Type B pancreatic cell (in vitro differentiated cells): Measurements from ENCODE around the gene NOXA1. TPM values are rescaled to one million over a fixed set of nuclear protein-coding genes. Genes with fewer than 3 reads are reported as not detected.

ENCODE experiments used
- DNase-seq: peaks from one replicate; pipeline ENCODE4 v3.0.0; 2021; ENCODE audit warnings: mixed read lengths; ENCODE audit not compliant: unreplicated experiment; ENCODE audit errors: extremely low spot score
- H3K27ac Mint-ChIP-seq: 2 replicates; pipeline ENCODE4 v1.8.0; 2021; ENCODE audit warnings: mild to moderate bottlenecking, mixed read lengths
- H3K27me3 Mint-ChIP-seq: 2 replicates; pipeline ENCODE4 v1.8.0; 2021; ENCODE audit warnings: mixed read lengths
- H3K36me3 Mint-ChIP-seq: 2 replicates; pipeline ENCODE4 v1.8.0; 2021; ENCODE audit warnings: mixed read lengths
- H3K4me1 Mint-ChIP-seq: one replicate; pipeline ENCODE4 v1.8.0; 2021; ENCODE audit warnings: mixed read lengths; ENCODE audit not compliant: unreplicated experiment
- H3K4me3 Mint-ChIP-seq: 2 replicates; pipeline ENCODE4 v1.8.0; 2021; ENCODE audit warnings: mild to moderate bottlenecking, mixed read lengths
- H3K9me3 Mint-ChIP-seq: 2 replicates; pipeline ENCODE4 v1.8.0; 2021; ENCODE audit warnings: mixed read lengths
- total RNA-seq: library from RNA; stranded (reverse); gene quantifications from 2 replicates; pipeline ENCODE4 v1.2.1, GENCODE V29; 2021; ENCODE audit warnings: low replicate concordance
- TF ChIP-seq, protein P1 (sequence below): fragments of 200-600 bp; sonication (generic); conservative IDR thresholded peaks from 2 replicates; pipeline ENCODE4 v1.5.0; 2021; ENCODE audit warnings: antibody characterized with exemption, mild to moderate bottlenecking

NOXA1 gene
- total RNA-seq, 1 donor from 2014 or later = 6.4 TPM

DNA sequence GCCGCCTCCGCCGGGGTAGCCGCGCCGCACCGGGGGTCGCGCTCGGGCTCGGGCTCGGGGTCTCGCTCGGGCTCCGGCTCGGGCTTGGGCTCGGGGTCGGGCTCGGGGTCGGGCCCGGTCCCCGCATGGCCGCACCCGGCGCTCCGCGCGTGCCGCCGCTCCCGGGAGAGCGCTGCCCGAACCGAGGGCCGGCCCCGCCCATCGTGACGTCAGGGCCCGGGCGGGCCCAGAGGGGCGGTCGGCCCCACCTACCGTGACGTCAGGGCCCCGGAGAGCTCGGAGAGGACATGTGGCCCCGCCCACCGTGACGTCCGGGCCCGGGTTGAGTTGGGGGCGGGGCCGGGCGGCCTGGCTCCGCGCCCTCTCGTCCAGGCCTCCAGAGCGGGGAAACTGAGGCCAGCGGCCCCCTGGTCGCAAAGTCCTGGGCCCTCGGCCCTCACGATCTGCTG, 36.0 kb downstream of the NOXA1 start, which contains the start of gene NSMF:
NSMF (minus strand) TSS at position 183 of the 449 bp plus-strand sequence. CDS start 232 bp downstream, outside the sequence.
- TF ChIP-seq, protein P1, sequence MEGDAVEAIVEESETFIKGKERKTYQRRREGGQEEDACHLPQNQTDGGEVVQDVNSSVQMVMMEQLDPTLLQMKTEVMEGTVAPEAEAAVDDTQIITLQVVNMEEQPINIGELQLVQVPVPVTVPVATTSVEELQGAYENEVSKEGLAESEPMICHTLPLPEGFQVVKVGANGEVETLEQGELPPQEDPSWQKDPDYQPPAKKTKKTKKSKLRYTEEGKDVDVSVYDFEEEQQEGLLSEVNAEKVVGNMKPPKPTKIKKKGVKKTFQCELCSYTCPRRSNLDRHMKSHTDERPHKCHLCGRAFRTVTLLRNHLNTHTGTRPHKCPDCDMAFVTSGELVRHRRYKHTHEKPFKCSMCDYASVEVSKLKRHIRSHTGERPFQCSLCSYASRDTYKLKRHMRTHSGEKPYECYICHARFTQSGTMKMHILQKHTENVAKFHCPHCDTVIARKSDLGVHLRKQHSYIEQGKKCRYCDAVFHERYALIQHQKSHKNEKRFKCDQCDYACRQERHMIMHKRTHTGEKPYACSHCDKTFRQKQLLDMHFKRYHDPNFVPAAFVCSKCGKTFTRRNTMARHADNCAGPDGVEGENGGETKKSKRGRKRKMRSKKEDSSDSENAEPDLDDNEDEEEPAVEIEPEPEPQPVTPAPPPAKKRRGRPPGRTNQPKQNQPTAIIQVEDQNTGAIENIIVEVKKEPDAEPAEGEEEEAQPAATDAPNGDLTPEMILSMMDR = no peak
- H3K27ac Mint-ChIP-seq = peak within 1 kb of the TSS; percentile 63
- peaks cover 4% of the 10 kb centered on the region for H3K27me3 Mint-ChIP-seq
- no peaks in the 10 kb centered on the region for H3K36me3 Mint-ChIP-seq
- peak within 1 kb of the TSS; percentile 63 for H3K4me3 Mint-ChIP-seq
- no peaks in the 10 kb centered on the region for H3K9me3 Mint-ChIP-seq
- DNase-seq = peak; percentile 97
- H3K4me1 Mint-ChIP-seq = no peaks in the 10 kb centered on the region

GRCh38 chr9:137459601-137460362, 36.6 kb downstream of the NOXA1 start:
- H3K9me3 Mint-ChIP-seq = no peaks in the 10 kb centered on the region
- H3K27me3 Mint-ChIP-seq = peaks cover 4% of the 10 kb centered on the region
- DNase-seq = no peak
- no peaks in the 10 kb centered on the region for H3K4me1 Mint-ChIP-seq
- peak overlapping the region; percentile 63 for H3K27ac Mint-ChIP-seq
- no peaks in the 10 kb centered on the region for H3K36me3 Mint-ChIP-seq
- TF ChIP-seq, protein P1 = no peak
- peak overlapping the region; percentile 63 for H3K4me3 Mint-ChIP-seq

- H3K4me3 Mint-ChIP-seq = no peak overlapping the region
These were observed 37.4 kb downstream of the NOXA1 start for GRCh38 chr9:137460363-137461315.

DNA sequence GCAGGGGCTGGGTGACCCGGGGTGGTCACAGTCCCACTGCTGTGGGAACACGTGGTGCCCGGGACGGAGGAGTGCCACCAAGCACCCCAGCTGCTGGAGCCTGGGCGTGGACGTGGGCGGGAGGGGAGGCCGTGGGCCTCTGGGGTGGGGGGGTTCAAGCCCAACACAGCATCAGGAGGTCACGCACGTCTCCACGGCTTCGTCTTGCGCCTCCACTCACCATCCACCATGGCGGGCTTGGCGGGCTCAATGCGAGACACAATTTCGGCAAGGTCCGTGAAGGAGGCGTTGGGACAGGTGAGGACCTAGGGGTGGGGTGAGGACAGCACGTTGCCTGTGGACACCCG, 38.1 kb downstream of the NOXA1 start:
- H3K4me1 Mint-ChIP-seq = no peaks in the 10 kb centered on the region
- H3K27me3 Mint-ChIP-seq = peaks cover 4% of the 10 kb centered on the region
- H3K27ac Mint-ChIP-seq = no peak overlapping the region

More at GRCh38 chr9:137460363-137461315, 37.4 kb downstream of the NOXA1 start:
- Mint-ChIP-seq H3K27ac (no peak overlapping the region), H3K27me3 (peaks cover 4% of the 10 kb centered on the region), H3K36me3 (no peaks in the 10 kb centered on the region), H3K4me1 (no peaks in the 10 kb centered on the region), H3K9me3 (no peaks in the 10 kb centered on the region)
- no peak for DNase-seq
- TF ChIP-seq, protein P1 = no peak

More for the DNA sequence above, 38.1 kb downstream of the NOXA1 start:
- TF ChIP-seq, protein P1 = no peak
- Mint-ChIP-seq H3K36me3 (no peaks in the 10 kb centered on the region), H3K9me3 (no peaks in the 10 kb centered on the region), H3K4me3 (no peak overlapping the region)
- DNase-seq = no peak
